ENCODE measurements around the gene ARID1A. TPM values are rescaled to one million over a fixed set of nuclear protein-coding genes. Genes with fewer than 3 reads are reported as not detected.

Gene ARID1A
- total and polyA plus RNA-seq, 9 of the 15 experiments (the other 6 are each of a cell fraction or from before 2014, with no cell fraction given), result 8.3 to 88.3 (median 22.5) TPM

- Histone ChIP-seq H3K9me3 (replicated peaks; ENCODE audit: control insufficient read depth, insufficient read depth, low read depth, low read length) (no peaks in the 10 kb centered on the region), H4K20me1 (replicated peaks; ENCODE audit: control insufficient read depth, insufficient read depth, low read length) (peaks cover 14% of the 10 kb centered on the region; the same call in 1 of the 2 replicates), H3K27ac (ENCODE audit: extremely low read depth, low read depth, low read length) (no peak overlapping the region), H3K4me3 (no peak overlapping the region), H2AFZ (ENCODE audit: low read depth, low read length) (no peak overlapping the region), H3K36me3 (ENCODE audit: control insufficient read depth, insufficient read depth, low read length) (peaks cover 99% of the 10 kb centered on the region), H3K79me2 (ENCODE audit: control insufficient read depth, insufficient read depth, low read length) (peaks cover 43% of the 10 kb centered on the region), H3K4me1 (replicated peaks in 1 of 2; ENCODE audit: control insufficient read depth in 2 of 2, insufficient read depth in 2 of 2, low read length in 2 of 2) (peaks cover 29 to 34% of the 10 kb centered on the region in 2 experiments), H3K27me3 (ENCODE audit: control insufficient read depth in 2 of 2, insufficient read depth in 2 of 2, low read length in 2 of 2) (no peaks in the 10 kb centered on the region), H3K9ac (ENCODE audit: insufficient read depth in 1 of 2, low read depth in 2 of 2, low read length in 2 of 2) (no peak overlapping the region), H3K4me2 (ENCODE audit: insufficient read depth, low read length) (no peak overlapping the region), H3K9me1 (ENCODE audit: control insufficient read depth, insufficient read depth, low read length) (peaks cover 1% of the 10 kb centered on the region)
- no TSS peak for BruUV-seq (replicated peaks)
- ATAC-seq (no peak), FAIRE-seq (no peak), DNase-seq (ENCODE audit: extremely low read depth in 1 of 4, low spot score in 3 of 4) (no peak)
- intact Hi-C loops (cut with micrococcal nuclease), result no loop called here
- in situ Hi-C loops (cut with MboI), result no loop called here
- ChIA-PET POLR2A (no interaction called here), CTCF (ENCODE audit: low intra/inter-chr PET ratio) (no interaction called here)
- TF ChIP-seq ZBTB34 (CRISPR knock-in tag; IDR thresholded peaks at IDR 0.05) (no peak), CREB1 (IDR thresholded peaks at IDR 0.05) (no peak), CREB1 (CRISPR knock-in tag; IDR thresholded peaks at IDR 0.05) (no peak), TCF7L2 (IDR thresholded peaks at IDR 0.05; ENCODE audit: low read depth, low read length) (no peak), ZNF696 (CRISPR knock-in tag; conservative IDR thresholded peaks at IDR 0.05) (no peak), NRF1 (conservative IDR thresholded peaks at IDR 0.05 in 1 of 2, IDR thresholded peaks at IDR 0.05 in 1 of 2) (no peak), ZNF324 (CRISPR knock-in tag; IDR thresholded peaks at IDR 0.05) (no peak), RBM22 (IDR thresholded peaks at IDR 0.05; ENCODE audit: low read depth, low read length, poor library complexity, severe bottlenecking) (peak; percentile 88), ZNF23 (CRISPR knock-in tag; IDR thresholded peaks at IDR 0.05) (no peak), POLR2G (IDR thresholded peaks at IDR 0.05; ENCODE audit: low read depth, low read length) (peak; percentile 68), HES1 (IDR thresholded peaks at IDR 0.05; ENCODE audit: low read depth) (no peak), ZNF165 (CRISPR knock-in tag; IDR thresholded peaks at IDR 0.05; ENCODE audit: borderline replicate concordance) (no peak), PHB2 (IDR thresholded peaks at IDR 0.05; ENCODE audit: low read depth) (no peak), STAG1 (CRISPR knock-in tag; IDR thresholded peaks at IDR 0.05; ENCODE audit: borderline replicate concordance) (0 out of 2 replicates have a peak, but pooled peaks have one; percentile 12), ZBTB9 (CRISPR knock-in tag; IDR thresholded peaks at IDR 0.05) (no peak), MIER1 (IDR thresholded peaks at IDR 0.05; ENCODE audit: low read depth) (no peak)
- WGBS (ENCODE audit: insufficient coverage, low coverage, missing lambda C conversion rate), result 94% methylated on average over 13 of the region's 13 CpGs
Observed at GRCh38 chr1:26774462-26774861, 78.6 kb downstream of the ARID1A start.

All from K562 (cell line).